SK-N-SH (cell line): ENCODE measurements around the gene OR5K3. TPM values are rescaled to one million over a fixed set of nuclear protein-coding genes. Genes with fewer than 3 reads are reported as not detected.

Experiments
- CTCF ChIA-PET: fragments of 300-600, 350-600 bp; formaldehyde crosslinking; extraction: SDS; loops from one replicate; lab custom pipeline; 2021; lab: Yijun Ruan, JAX
- POLR2A ChIA-PET: fragments of 350-600 bp; sonication (Branson Sonifier 250); formaldehyde crosslinking; extraction: SDS; loops from one replicate; lab custom pipeline; 2020; ENCODE audit warnings: antibody characterized with exemption, inconsistent platforms; lab: Yijun Ruan, JAX
- DNase-seq: peaks from one replicate; pipeline ENCODE4 v3.0.0; 2012
- H2AFZ ChIP-seq: fragments of 200-600 bp; sonication (generic); 2 replicates; pipeline ENCODE4 v1.8.1; 2016; ENCODE audit warnings: antibody characterized with exemption, mild to moderate bottlenecking, low read depth
- H3F3A ChIP-seq: fragments of 200-600 bp; sonication (generic); replicated peaks from 2 replicates; pipeline ENCODE3; 2016; ENCODE audit warnings: antibody characterized with exemption, mild to moderate bottlenecking; ENCODE audit not compliant: insufficient read depth
- H3K27ac ChIP-seq, 2 experiments: fragments of 200-500 bp in 1 of 2; fragments of 200-600 bp in 1 of 2; sonication (Bioruptor generic) in 1 of 2; sonication (generic), shearing (Covaris generic) in 1 of 2; 2 replicates each; pipeline versions ENCODE4 v1.5.1 to v1.6.1; 2014 to 2016; ENCODE audit warnings: low read depth in 2 of 2, inconsistent platforms in 1 of 2, low read length in 1 of 2, mild to moderate bottlenecking in 1 of 2, mixed read lengths in 1 of 2
- H3K27me3 ChIP-seq: fragments of 200-600 bp; sonication (generic), shearing (Covaris generic); 2 replicates; pipeline ENCODE4 v1.6.1; 2016; ENCODE audit warnings: mixed run types; ENCODE audit not compliant: insufficient read depth
- H3K36me3 ChIP-seq, 2 experiments: fragments of 200-500 bp in 1 of 2; fragments of 200-600 bp in 1 of 2; sonication (Bioruptor generic) in 1 of 2; sonication (generic) in 1 of 2; replicated peaks in 1 of 2; 2 replicates each; pipeline versions ENCODE3 to v1.5.1; 2014 to 2016; ENCODE audit warnings: low read length in 1 of 2, mild to moderate bottlenecking in 1 of 2; ENCODE audit not compliant: insufficient read depth in 2 of 2, control insufficient read depth in 1 of 2
- H3K4me1 ChIP-seq, 2 experiments: fragments of 200-500 bp in 1 of 2; fragments of 200-600 bp in 1 of 2; sonication (Bioruptor generic) in 1 of 2; sonication (generic), shearing (Covaris generic) in 1 of 2; 2 replicates each; pipeline versions ENCODE4 v1.5.1 to v1.6.1; 2014 to 2016; ENCODE audit warnings: low read depth in 1 of 2, low read length in 1 of 2, mixed run types in 1 of 2; ENCODE audit not compliant: insufficient read depth in 2 of 2, control insufficient read depth in 1 of 2
- H3K4me2 ChIP-seq: fragments of 200-600 bp; sonication (generic), shearing (Covaris generic); 2 replicates; pipeline ENCODE4 v1.6.1; 2017; ENCODE audit warnings: mixed run types
- H3K4me3 ChIP-seq, 2 experiments: fragments of 200-500 bp in 1 of 2; fragments of 200-600 bp in 1 of 2; sonication (Bioruptor generic) in 1 of 2; sonication (generic), shearing (Covaris generic) in 1 of 2; 2 replicates each; pipeline versions ENCODE4 v1.5.1 to v1.8.1; 2014 to 2016; ENCODE audit warnings: low read depth in 2 of 2, inconsistent platforms in 1 of 2, low read length in 1 of 2, mild to moderate bottlenecking in 1 of 2, mixed read lengths in 1 of 2, moderate library complexity in 1 of 2
- H3K79me2 ChIP-seq: fragments of 200-600 bp; sonication (generic); 2 replicates; pipeline ENCODE4 v1.8.1; 2017; ENCODE audit warnings: mild to moderate bottlenecking; ENCODE audit not compliant: insufficient read depth
- H3K9ac ChIP-seq: fragments of 200-600 bp; sonication (generic); 2 replicates; pipeline ENCODE4 v1.6.1; 2017; ENCODE audit warnings: mixed run types
- H3K9me2 ChIP-seq: fragments of 200-600 bp; sonication (generic); 2 replicates; pipeline ENCODE4 v1.6.1; 2017; ENCODE audit warnings: mixed run types
- H3K9me3 ChIP-seq: fragments of 200-600 bp; sonication (generic); 2 replicates; pipeline ENCODE4 v1.6.1; 2017; ENCODE audit warnings: mixed run types, mild to moderate bottlenecking, moderate library complexity
- H4K20me1 ChIP-seq: fragments of 200-600 bp; sonication (generic); 2 replicates; pipeline ENCODE4 v1.6.1; 2017; ENCODE audit warnings: mild to moderate bottlenecking, mixed run types; ENCODE audit not compliant: insufficient read depth
- FOSL2 ChIP-seq: IDR thresholded peaks from 2 replicates; pipeline ENCODE4 v1.4.0; 2012; ENCODE audit warnings: low read depth, mild to moderate bottlenecking, moderate library complexity, borderline replicate concordance
- FOXM1 ChIP-seq: IDR thresholded peaks from 2 replicates; pipeline ENCODE4 v1.4.0; 2012; ENCODE audit warnings: low read depth, mild to moderate bottlenecking
- GABPA ChIP-seq: IDR thresholded peaks from 2 replicates; pipeline ENCODE4 v1.4.0; 2012; ENCODE audit warnings: low read depth, mild to moderate bottlenecking
- MEF2A ChIP-seq: IDR thresholded peaks from 2 replicates; pipeline ENCODE4 v1.4.0; 2012; ENCODE audit warnings: low read depth, borderline replicate concordance
- MXI1 ChIP-seq: IDR thresholded peaks from 2 replicates; pipeline ENCODE4 v1.6.1; 2012; ENCODE audit warnings: mild to moderate bottlenecking, low read depth, low read length, improper control_type of control experiment
- NFIC ChIP-seq: IDR thresholded peaks from 2 replicates; pipeline ENCODE4 v1.4.0; 2012; ENCODE audit warnings: borderline replicate concordance
- POLR2AphosphoS5 ChIP-seq: IDR thresholded peaks from 2 replicates; pipeline ENCODE4 v1.6.1; 2012; ENCODE audit warnings: low read depth, low read length
- RCOR1 ChIP-seq: fragments of 150-350 bp; IDR thresholded peaks from 2 replicates; pipeline ENCODE4 v1.6.1; 2017; ENCODE audit warnings: antibody characterized with exemption, low read length
- RFX5 ChIP-seq: IDR thresholded peaks from 2 replicates; pipeline ENCODE4 v1.6.1; 2012; ENCODE audit warnings: mild to moderate bottlenecking, improper control_type of control experiment, low read length
- TCF12 ChIP-seq: IDR thresholded peaks from 2 replicates; pipeline ENCODE4 v1.4.0; 2012
- TEAD4 ChIP-seq: IDR thresholded peaks from 2 replicates; pipeline ENCODE4 v1.4.0; 2012; ENCODE audit warnings: mild to moderate bottlenecking, borderline replicate concordance; ENCODE audit not compliant: insufficient read depth
- YY1 ChIP-seq: IDR thresholded peaks from 2 replicates; pipeline ENCODE4 v1.4.0; 2012; ENCODE audit warnings: low read depth, mild to moderate bottlenecking
- WGBS: methylation state at CpG from one replicate; pipeline ENCODE4 v1.1.6; 2017; ENCODE audit warnings: low lambda C conversion rate; 5-methylcytosine and 5-hydroxymethylcytosine counted together
- polyA plus RNA-seq, 3 experiments: library from polyadenylated mRNA; depleted of rRNA; stranded (reverse); fragments of >200 nt; gene quantifications; 2 replicates each; pipeline ENCODE4 v1.2.3, GENCODE V29; 2012
- TF ChIP-seq, protein P1 (sequence below): IDR thresholded peaks from 2 replicates; pipeline ENCODE4 v1.4.0; 2012; ENCODE audit warnings: low read depth, borderline replicate concordance
- TF ChIP-seq, protein P2 (sequence below): fragments of 200-600 bp; sonication (generic); IDR thresholded peaks from 2 replicates; pipeline ENCODE4 v1.6.1; 2017; ENCODE audit warnings: antibody characterized with exemption, mild to moderate bottlenecking, moderate library complexity
- TF ChIP-seq, protein P3 (sequence below): fragments of 150-350 bp; IDR thresholded peaks from 2 replicates; pipeline ENCODE4 v1.6.1; 2017; ENCODE audit warnings: antibody characterized with exemption, low read length, low read depth, borderline replicate concordance
- TF ChIP-seq, protein P4 (sequence below): IDR thresholded peaks from 2 replicates; pipeline ENCODE4 v1.6.1; 2012; ENCODE audit warnings: mild to moderate bottlenecking, low read depth, low read length, moderate library complexity
- TF ChIP-seq, protein P5 (sequence below): IDR thresholded peaks from 2 replicates; pipeline ENCODE4 v1.4.0; 2012; ENCODE audit warnings: low read depth, borderline replicate concordance

The OR5K3 gene
- polyA plus RNA-seq, 1 of the 3 experiments (the other 2 are of a cell fraction) = not detected

DNA sequence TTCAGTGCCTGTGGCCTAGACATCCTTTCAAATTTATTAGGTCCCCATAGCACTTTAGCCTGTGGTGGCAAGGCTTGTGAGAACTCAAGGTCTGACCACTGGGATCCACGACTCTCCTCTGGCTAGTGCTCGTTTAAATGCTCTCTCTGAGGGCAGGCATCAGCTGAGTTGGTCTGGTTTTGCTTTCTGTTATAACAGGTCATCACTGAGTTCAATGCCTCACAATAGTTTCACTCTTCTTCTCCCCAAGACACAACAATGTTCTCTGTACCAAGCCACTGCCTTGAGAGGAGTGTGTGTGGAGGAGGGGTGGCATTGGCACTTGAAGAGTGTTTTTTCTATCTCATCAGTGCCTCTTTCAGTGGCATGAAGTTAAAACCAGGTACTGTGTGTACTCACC, 29.2 kb upstream of the OR5K3 start:
- Histone ChIP-seq H2AFZ (no peak overlapping the region), H3K4me2 (no peak overlapping the region), H3K27me3 (no peaks in the 10 kb centered on the region), H3K4me1 (no peaks in the 10 kb centered on the region), H3K9me2 (no peaks in the 10 kb centered on the region), H3K9me3 (0 out of 2 replicates have a peak, but pooled peaks cover 7% of the 10 kb centered on the region), H4K20me1 (no peaks in the 10 kb centered on the region), H3K27ac (no peak overlapping the region), H3K9ac (no peak overlapping the region), H3K4me3 (no peak overlapping the region), H3K79me2 (no peaks in the 10 kb centered on the region), H3K36me3 (no peaks in the 10 kb centered on the region), H3F3A (no peaks in the 10 kb centered on the region)
- CTCF ChIA-PET = no interaction called here
- POLR2A ChIA-PET = no interaction called here
- DNase-seq = no peak
- WGBS = 0% methylated on average over 2 of the region's 2 CpGs
- TF ChIP-seq POLR2AphosphoS5 (no peak), TEAD4 (no peak), MXI1 (no peak), GABPA (no peak), TCF12 (no peak), RFX5 (no peak), NFIC (no peak), RCOR1 (no peak), FOSL2 (no peak), YY1 (no peak), FOXM1 (no peak), MEF2A (no peak)
- TF ChIP-seq, protein P1, sequence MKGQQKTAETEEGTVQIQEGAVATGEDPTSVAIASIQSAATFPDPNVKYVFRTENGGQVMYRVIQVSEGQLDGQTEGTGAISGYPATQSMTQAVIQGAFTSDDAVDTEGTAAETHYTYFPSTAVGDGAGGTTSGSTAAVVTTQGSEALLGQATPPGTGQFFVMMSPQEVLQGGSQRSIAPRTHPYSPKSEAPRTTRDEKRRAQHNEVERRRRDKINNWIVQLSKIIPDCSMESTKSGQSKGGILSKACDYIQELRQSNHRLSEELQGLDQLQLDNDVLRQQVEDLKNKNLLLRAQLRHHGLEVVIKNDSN = no peak
- TF ChIP-seq, protein P2, sequence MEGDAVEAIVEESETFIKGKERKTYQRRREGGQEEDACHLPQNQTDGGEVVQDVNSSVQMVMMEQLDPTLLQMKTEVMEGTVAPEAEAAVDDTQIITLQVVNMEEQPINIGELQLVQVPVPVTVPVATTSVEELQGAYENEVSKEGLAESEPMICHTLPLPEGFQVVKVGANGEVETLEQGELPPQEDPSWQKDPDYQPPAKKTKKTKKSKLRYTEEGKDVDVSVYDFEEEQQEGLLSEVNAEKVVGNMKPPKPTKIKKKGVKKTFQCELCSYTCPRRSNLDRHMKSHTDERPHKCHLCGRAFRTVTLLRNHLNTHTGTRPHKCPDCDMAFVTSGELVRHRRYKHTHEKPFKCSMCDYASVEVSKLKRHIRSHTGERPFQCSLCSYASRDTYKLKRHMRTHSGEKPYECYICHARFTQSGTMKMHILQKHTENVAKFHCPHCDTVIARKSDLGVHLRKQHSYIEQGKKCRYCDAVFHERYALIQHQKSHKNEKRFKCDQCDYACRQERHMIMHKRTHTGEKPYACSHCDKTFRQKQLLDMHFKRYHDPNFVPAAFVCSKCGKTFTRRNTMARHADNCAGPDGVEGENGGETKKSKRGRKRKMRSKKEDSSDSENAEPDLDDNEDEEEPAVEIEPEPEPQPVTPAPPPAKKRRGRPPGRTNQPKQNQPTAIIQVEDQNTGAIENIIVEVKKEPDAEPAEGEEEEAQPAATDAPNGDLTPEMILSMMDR = no peak
- TF ChIP-seq, protein P3, sequence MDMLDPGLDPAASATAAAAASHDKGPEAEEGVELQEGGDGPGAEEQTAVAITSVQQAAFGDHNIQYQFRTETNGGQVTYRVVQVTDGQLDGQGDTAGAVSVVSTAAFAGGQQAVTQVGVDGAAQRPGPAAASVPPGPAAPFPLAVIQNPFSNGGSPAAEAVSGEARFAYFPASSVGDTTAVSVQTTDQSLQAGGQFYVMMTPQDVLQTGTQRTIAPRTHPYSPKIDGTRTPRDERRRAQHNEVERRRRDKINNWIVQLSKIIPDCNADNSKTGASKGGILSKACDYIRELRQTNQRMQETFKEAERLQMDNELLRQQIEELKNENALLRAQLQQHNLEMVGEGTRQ = no peak
- TF ChIP-seq, protein P4, sequence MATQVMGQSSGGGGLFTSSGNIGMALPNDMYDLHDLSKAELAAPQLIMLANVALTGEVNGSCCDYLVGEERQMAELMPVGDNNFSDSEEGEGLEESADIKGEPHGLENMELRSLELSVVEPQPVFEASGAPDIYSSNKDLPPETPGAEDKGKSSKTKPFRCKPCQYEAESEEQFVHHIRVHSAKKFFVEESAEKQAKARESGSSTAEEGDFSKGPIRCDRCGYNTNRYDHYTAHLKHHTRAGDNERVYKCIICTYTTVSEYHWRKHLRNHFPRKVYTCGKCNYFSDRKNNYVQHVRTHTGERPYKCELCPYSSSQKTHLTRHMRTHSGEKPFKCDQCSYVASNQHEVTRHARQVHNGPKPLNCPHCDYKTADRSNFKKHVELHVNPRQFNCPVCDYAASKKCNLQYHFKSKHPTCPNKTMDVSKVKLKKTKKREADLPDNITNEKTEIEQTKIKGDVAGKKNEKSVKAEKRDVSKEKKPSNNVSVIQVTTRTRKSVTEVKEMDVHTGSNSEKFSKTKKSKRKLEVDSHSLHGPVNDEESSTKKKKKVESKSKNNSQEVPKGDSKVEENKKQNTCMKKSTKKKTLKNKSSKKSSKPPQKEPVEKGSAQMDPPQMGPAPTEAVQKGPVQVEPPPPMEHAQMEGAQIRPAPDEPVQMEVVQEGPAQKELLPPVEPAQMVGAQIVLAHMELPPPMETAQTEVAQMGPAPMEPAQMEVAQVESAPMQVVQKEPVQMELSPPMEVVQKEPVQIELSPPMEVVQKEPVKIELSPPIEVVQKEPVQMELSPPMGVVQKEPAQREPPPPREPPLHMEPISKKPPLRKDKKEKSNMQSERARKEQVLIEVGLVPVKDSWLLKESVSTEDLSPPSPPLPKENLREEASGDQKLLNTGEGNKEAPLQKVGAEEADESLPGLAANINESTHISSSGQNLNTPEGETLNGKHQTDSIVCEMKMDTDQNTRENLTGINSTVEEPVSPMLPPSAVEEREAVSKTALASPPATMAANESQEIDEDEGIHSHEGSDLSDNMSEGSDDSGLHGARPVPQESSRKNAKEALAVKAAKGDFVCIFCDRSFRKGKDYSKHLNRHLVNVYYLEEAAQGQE = no peak
- TF ChIP-seq, protein P5, sequence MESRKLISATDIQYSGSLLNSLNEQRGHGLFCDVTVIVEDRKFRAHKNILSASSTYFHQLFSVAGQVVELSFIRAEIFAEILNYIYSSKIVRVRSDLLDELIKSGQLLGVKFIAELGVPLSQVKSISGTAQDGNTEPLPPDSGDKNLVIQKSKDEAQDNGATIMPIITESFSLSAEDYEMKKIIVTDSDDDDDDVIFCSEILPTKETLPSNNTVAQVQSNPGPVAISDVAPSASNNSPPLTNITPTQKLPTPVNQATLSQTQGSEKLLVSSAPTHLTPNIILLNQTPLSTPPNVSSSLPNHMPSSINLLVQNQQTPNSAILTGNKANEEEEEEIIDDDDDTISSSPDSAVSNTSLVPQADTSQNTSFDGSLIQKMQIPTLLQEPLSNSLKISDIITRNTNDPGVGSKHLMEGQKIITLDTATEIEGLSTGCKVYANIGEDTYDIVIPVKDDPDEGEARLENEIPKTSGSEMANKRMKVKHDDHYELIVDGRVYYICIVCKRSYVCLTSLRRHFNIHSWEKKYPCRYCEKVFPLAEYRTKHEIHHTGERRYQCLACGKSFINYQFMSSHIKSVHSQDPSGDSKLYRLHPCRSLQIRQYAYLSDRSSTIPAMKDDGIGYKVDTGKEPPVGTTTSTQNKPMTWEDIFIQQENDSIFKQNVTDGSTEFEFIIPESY = no peak
